Lung (tissue), 12 donors: ENCODE measurements around the gene CRAMP1. TPM values are rescaled to one million over a fixed set of nuclear protein-coding genes. Genes with fewer than 3 reads are reported as not detected.

ENCODE experiments used
- ATAC-seq: fragments of 200-7000 bp; cut with Tn5 transposase; one replicate; pipeline ENCODE4 v1.9.1; 2020; ENCODE audit warnings: moderate number of reproducible peaks; ENCODE audit not compliant: insufficient read depth, low FRiP score
- DNase-seq, 3 donors: peaks; one replicate each; pipeline ENCODE4 v3.0.0-alpha.2; 2013 to 2017
- H3K27ac ChIP-seq, 2 donors: one replicate each; pipeline ENCODE4 v1.5.1; 2013; ENCODE audit warnings: mild to moderate bottlenecking in 2 of 2, moderate library complexity in 2 of 2, control low read depth in 1 of 2, inconsistent platforms in 1 of 2, low read depth in 1 of 2, low read length in 1 of 2
- H3K27me3 ChIP-seq, 3 donors: one replicate each; pipeline ENCODE4 v1.5.1; 2013; ENCODE audit warnings: low read length in 2 of 3; ENCODE audit not compliant: control insufficient read depth in 3 of 3, insufficient read depth in 3 of 3
- H3K36me3 ChIP-seq, 4 donors: one replicate each; pipeline ENCODE4 v1.5.1; 2013; ENCODE audit warnings: low read length in 4 of 4, mild to moderate bottlenecking in 1 of 4, moderate library complexity in 1 of 4; ENCODE audit not compliant: control insufficient read depth in 4 of 4, insufficient read depth in 4 of 4
- H3K4me1 ChIP-seq, 5 donors: one replicate each; pipeline ENCODE4 v1.5.1; 2013; ENCODE audit warnings: low read length in 5 of 5, mild to moderate bottlenecking in 2 of 5, moderate library complexity in 1 of 5; ENCODE audit not compliant: control insufficient read depth in 5 of 5, insufficient read depth in 5 of 5
- H3K4me3 ChIP-seq: one replicate; pipeline ENCODE4 v1.5.1; 2013; ENCODE audit warnings: mild to moderate bottlenecking, control low read depth, moderate library complexity
- H3K9ac ChIP-seq, 2 donors: one replicate each; pipeline ENCODE4 v1.5.1; 2013; ENCODE audit warnings: low read length in 2 of 2, control low read depth in 1 of 2; ENCODE audit not compliant: insufficient read depth in 1 of 2
- H3K9me3 ChIP-seq, 4 donors: one replicate each; pipeline ENCODE4 v1.5.1; 2013; ENCODE audit warnings: low read length in 3 of 4, mild to moderate bottlenecking in 1 of 4, moderate library complexity in 1 of 4; ENCODE audit not compliant: control insufficient read depth in 4 of 4, insufficient read depth in 3 of 4
- WGBS, 2 donors: extraction: QIAGEN DNeasy Blood & Tissue Kit; methylation state at CpG; one replicate each; pipeline ENCODE4 v1.1.7; 2013; 5-methylcytosine and 5-hydroxymethylcytosine counted together
- polyA plus RNA-seq, 2 donors: library from polyadenylated mRNA; stranded (reverse); fragments of 200-250 nt; gene quantifications; one replicate each; pipeline ENCODE4 v1.2.1, GENCODE V29; 2013
- total RNA-seq, 2 donors: library from RNA; depleted of rRNA in 1 of 2; stranded (reverse); fragments of >200 nt in 1 of 2; gene quantifications; one replicate each; pipeline ENCODE4 v1.2.1, GENCODE V29; 2014 to 2021
- TF ChIP-seq, protein P1 (sequence below): IDR thresholded peaks from 2 replicates; pipeline ENCODE4 v1.5.1; 2012; ENCODE audit warnings: mild to moderate bottlenecking; ENCODE audit errors: control extremely low read depth, extremely low read depth
- donor health status: control.
- donor health status: control.
- donor health status: Bipolar disorder and iron deficiency.
- donor health status: healthy.
- donor health status: DM: yes; HTN: yes; CAD: no.

The CRAMP1 gene
- total and polyA plus RNA-seq, 4 donors = 6.6 to 20.4 (median 12.5) TPM

DNA sequence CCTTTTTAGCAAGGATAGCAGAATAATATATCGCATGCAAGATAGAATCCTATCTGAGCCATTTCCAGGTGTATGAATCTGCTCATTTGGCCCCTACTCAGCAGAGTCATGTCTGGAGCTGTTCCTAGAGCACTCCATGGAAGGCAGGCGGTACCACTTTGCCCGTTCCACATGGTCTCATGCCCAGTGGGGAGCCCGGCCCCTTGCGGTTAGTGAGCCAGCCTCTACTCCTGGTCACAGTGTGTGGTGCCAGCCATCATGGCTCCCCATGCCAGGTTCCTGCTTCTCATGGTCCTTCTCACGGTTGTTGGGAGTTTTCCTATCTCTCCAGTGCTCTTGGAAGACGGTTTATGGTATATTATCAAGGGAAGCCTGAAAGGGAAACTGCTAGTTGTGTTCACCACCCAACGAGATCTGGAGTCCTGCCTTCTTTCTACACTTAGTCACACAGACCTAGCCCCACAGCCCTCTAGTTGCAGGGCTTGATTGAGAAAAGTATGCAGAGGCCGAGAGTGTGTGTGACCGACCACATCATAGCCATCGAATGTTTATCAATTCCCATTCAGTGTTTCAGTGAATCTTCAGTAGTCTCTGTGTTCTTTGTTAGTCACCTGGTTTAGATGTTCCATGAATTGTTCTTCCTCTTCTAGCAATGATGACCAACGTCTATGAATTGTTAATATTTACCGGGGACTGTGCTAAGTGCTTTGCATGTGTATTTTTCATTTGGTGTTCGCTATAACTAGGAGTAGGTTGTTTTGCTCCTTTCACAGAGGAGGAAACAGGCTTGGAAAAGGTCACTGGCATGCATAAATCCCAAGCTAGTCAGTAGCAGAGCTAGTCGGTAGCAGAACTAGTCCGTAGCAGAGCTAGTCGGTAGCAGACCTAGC lies 75.5 kb downstream of the CRAMP1 start:
- H3K36me3 ChIP-seq = peaks cover 23 to 38% (median 27%) of the 10 kb centered on the region in 4 donors
- no peak for ATAC-seq
- TF ChIP-seq, protein P1, sequence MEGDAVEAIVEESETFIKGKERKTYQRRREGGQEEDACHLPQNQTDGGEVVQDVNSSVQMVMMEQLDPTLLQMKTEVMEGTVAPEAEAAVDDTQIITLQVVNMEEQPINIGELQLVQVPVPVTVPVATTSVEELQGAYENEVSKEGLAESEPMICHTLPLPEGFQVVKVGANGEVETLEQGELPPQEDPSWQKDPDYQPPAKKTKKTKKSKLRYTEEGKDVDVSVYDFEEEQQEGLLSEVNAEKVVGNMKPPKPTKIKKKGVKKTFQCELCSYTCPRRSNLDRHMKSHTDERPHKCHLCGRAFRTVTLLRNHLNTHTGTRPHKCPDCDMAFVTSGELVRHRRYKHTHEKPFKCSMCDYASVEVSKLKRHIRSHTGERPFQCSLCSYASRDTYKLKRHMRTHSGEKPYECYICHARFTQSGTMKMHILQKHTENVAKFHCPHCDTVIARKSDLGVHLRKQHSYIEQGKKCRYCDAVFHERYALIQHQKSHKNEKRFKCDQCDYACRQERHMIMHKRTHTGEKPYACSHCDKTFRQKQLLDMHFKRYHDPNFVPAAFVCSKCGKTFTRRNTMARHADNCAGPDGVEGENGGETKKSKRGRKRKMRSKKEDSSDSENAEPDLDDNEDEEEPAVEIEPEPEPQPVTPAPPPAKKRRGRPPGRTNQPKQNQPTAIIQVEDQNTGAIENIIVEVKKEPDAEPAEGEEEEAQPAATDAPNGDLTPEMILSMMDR = no peak

DNA sequence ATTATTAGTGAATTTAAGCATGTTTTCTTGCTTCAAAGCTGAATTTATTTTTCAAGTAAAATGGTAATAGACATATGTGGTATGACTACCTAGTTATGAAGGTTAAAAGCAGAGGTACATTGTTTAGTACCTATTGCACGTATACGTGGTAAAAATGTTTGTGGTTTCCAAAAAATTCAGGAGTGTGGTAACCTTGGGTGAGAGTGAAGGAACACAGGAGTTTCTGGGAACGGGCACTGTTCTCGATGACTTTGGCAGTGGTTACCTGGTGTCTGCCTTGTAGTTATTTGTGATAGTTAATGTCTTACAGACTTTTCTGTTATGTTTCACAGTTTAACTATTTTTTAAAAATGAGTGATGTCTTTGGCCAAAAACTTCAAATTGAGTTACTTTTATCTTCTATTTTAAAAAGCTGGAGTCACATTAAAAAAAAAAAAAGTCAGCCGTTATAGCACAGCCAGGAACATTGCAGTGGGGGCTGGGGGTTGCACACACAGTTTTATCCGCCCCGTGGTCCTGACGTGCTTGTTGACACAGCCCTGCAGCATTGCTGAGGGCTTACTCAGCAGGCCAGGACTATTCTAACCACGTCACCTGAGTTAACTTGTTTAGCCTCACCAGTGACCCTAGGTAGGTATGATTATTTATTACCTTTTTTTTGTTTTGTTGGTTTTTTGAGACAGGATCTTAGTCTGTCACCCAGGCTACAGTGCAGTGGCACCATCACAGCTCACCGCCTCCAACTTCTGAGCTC lies 76.8 kb downstream of the CRAMP1 start:
- H3K4me3 ChIP-seq = no peak overlapping the region
- DNase-seq = peak in 2 of 3 donors; percentile 29 to 43
- ATAC-seq = peak; percentile 80
- peak overlapping the region in 1 of 2 donors; percentile 74 for H3K27ac ChIP-seq
- H3K9me3 ChIP-seq = no peaks in the 10 kb centered on the region
- TF ChIP-seq, protein P1 = no peak
- H3K4me1 ChIP-seq = no peaks in the 10 kb centered on the region
- peak overlapping the region in 1 of 2 donors; percentile 11 for H3K9ac ChIP-seq
- peaks cover 24 to 41% (median 35%) of the 10 kb centered on the region in 4 donors for H3K36me3 ChIP-seq
- no peaks in the 10 kb centered on the region for H3K27me3 ChIP-seq
- 75 to 89% methylated on average over 10 of the region's 10 CpGs for whole genome bisulfite sequencing, 2 donors

More for the DNA sequence above, 75.5 kb downstream of the CRAMP1 start:
- Histone ChIP-seq H3K9me3 (no peaks in the 10 kb centered on the region), H3K4me1 (no peaks in the 10 kb centered on the region), H3K27ac (peak overlapping the region in 1 of 2 donors; percentile 57), H3K9ac (no peak overlapping the region), H3K27me3 (no peaks in the 10 kb centered on the region), H3K4me3 (no peak overlapping the region)
- WGBS, 2 donors = 90 to 93% methylated on average over 17 of the region's 17 CpGs
- DNase-seq = no peak

DNA sequence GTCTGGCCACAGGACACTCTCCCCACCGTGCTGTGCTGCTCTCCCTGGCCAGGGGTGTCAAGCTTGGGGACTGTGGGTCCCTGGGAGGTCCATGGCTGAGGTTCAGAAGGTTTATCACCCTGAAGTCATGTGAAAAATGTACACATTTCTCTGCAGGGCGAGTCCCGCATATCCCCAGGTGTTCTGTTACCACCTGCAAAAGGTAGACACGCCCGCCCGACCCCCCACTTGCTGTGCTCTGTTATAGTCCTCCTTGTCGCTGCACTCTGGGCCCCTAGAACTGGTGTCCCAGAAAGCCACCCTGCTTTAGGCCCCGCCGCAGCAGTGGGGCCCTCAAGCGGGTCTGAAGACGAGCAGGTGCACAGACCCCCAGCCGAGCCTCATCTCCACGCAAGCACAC lies 77.7 kb downstream of the CRAMP1 start:
- H3K36me3 ChIP-seq = peaks cover 20 to 44% (median 38%) of the 10 kb centered on the region in 4 donors
- no peak for DNase-seq
- 90 to 95% methylated on average over 13 of the region's 13 CpGs for WGBS, 2 donors

More for the DNA sequence above, 77.7 kb downstream of the CRAMP1 start:
- Histone ChIP-seq H3K9me3 (no peaks in the 10 kb centered on the region), H3K4me3 (no peak overlapping the region), H3K4me1 (no peaks in the 10 kb centered on the region), H3K27ac (peak overlapping the region in 1 of 2 donors; percentile 74), H3K27me3 (no peaks in the 10 kb centered on the region), H3K9ac (no peak overlapping the region)
- TF ChIP-seq, protein P1 = no peak
- no peak for ATAC-seq
